ENCODE data around the gene SLC26A4.

DNA sequence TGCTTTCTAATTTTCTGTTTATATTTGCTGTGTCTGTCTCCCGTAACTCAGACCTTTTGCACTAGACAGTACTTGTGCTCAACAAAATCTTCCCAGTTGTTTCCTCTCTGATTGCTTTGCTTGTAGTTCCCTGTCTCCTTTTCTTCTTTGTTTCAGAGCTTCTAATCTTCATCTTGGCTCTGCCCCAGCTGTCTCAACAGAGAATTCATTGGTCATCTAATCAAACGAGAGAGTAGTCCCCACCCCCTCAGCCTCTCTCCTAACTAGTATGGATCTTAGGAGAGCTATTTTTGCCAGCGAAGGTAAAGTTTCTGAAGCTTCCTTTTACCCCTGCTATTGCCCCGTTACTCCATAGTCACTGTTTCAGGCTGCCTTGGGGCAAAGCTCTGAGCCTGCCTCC is 32.8 kb downstream of the SLC26A4 start:
- TF ChIP-seq, protein P1, sequence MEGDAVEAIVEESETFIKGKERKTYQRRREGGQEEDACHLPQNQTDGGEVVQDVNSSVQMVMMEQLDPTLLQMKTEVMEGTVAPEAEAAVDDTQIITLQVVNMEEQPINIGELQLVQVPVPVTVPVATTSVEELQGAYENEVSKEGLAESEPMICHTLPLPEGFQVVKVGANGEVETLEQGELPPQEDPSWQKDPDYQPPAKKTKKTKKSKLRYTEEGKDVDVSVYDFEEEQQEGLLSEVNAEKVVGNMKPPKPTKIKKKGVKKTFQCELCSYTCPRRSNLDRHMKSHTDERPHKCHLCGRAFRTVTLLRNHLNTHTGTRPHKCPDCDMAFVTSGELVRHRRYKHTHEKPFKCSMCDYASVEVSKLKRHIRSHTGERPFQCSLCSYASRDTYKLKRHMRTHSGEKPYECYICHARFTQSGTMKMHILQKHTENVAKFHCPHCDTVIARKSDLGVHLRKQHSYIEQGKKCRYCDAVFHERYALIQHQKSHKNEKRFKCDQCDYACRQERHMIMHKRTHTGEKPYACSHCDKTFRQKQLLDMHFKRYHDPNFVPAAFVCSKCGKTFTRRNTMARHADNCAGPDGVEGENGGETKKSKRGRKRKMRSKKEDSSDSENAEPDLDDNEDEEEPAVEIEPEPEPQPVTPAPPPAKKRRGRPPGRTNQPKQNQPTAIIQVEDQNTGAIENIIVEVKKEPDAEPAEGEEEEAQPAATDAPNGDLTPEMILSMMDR (IDR thresholded peaks at IDR 0.05), result no peak
- TF ChIP-seq EZH2 (IDR thresholded peaks at IDR 0.05; ENCODE audit: borderline replicate concordance, insufficient read depth, low read depth, low read length, poor library complexity, severe bottlenecking), result no peak
